DMS53 (cell line): ENCODE results near the gene CLIP2.
"Not testable (repeated sequence)": the region's sequence is repeated elsewhere in the genome, so short reads cannot be mapped to it uniquely, and the experiment has no call there.

Experiments used
- DNase-seq: peaks from one replicate; lab custom pipeline; 2025; lab: John Stamatoyannopoulos, UW

Gene CLIP2

GRCh38 chr7:74430961-74431466 is 141.8 kb downstream of the CLIP2 start:
- no peak for DNase-seq

- not testable (repeated sequence) for DNase-seq
These were observed 148.0 kb downstream of the CLIP2 start for GRCh38 chr7:74437291-74437571.

GRCh38 chr7:74438327-74438726 is 149.1 kb downstream of the CLIP2 start:
- no peak for DNase-seq

- no peak for DNase-seq
These were observed 150.3 kb downstream of the CLIP2 start for GRCh38 chr7:74439541-74439940.

- DNase-seq, result not testable (repeated sequence)
These were observed 150.9 kb downstream of the CLIP2 start for GRCh38 chr7:74440143-74440542.

- DNase-seq, result no peak
These were observed 152.6 kb downstream of the CLIP2 start for GRCh38 chr7:74441801-74442200.

GRCh38 chr7:74443543-74444247 is 154.5 kb downstream of the CLIP2 start:
- no peak for DNase-seq

GRCh38 chr7:74449144-74449543 is 159.9 kb downstream of the CLIP2 start:
- no peak for DNase-seq

GRCh38 chr7:74449809-74450397 is 160.7 kb downstream of the CLIP2 start:
- DNase-seq, result peak; percentile 76

- peak; percentile 39 for DNase-seq
These were observed 163.6 kb downstream of the CLIP2 start for GRCh38 chr7:74452748-74453321.

GRCh38 chr7:74453322-74454011 is 164.3 kb downstream of the CLIP2 start, which contains the start of gene GTF2IRD1:
Gene GTF2IRD1, plus strand, starts transcription at chr7:74453906. Its CDS starts 54,175 bp downstream, at chr7:74508081.
- DNase-seq, result peak; percentile 91

- peak; percentile 58 for DNase-seq
These were observed 165.1 kb downstream of the CLIP2 start for GRCh38 chr7:74454021-74454924.

GRCh38 chr7:74454925-74455288 is 165.7 kb downstream of the CLIP2 start:
- no peak for DNase-seq

GRCh38 chr7:74455291-74455804 is 166.1 kb downstream of the CLIP2 start:
- no peak for DNase-seq
